ENCODE results near the gene ELF3.

Gene ELF3

DNA sequence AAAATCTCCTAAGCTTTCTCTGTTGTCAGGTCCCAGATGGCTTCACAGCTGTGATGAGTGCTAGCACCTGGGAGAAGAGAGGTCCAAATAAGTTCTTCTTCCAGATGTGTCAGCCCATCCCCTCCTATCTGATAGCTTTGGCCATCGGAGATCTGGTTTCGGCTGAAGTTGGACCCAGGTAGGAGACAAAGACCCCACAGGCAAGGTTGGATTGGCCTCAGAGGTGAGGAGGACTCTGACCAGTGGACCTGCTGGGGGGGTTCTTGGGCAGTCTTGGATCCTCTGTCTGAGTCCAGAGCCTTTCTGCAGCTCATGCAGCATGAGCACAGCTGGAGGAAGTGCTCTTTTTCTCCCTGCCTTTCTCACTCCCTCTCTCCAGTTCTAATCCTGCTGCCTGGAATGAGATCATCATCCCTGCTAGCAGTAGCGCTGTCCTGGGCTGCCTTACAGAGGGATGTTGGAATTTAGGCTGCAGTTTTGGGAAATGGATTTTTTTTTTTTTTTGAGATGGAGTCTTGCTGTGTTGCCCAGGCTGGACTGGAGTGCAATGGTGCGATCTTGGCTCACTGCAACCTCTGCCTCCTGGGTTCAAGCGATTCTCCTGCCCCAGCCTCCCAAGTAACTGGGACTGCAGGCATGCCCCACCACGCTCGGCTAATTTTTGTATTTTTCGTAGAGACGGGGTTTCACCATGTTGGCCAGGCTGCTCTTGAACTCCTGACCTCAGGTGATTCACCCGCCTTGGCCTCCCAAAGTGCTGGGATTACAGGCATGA is 20.8 kb upstream of the ELF3 start:
- Histone ChIP-seq H3K4me1 (ENCODE audit: insufficient read depth, low read length) (no peaks in the 10 kb centered on the region), H3K36me3 (ENCODE audit: insufficient read depth, low read length) (peaks cover 52% of the 10 kb centered on the region), H3K4me3 (ENCODE audit: low read length) (no peak overlapping the region), H2AFZ (ENCODE audit: low read depth, low read length) (no peak overlapping the region), H3K9me3 (ENCODE audit: low read length) (no peaks in the 10 kb centered on the region), H3K27me3 (ENCODE audit: insufficient read depth, low read length) (no peaks in the 10 kb centered on the region)

DNA sequence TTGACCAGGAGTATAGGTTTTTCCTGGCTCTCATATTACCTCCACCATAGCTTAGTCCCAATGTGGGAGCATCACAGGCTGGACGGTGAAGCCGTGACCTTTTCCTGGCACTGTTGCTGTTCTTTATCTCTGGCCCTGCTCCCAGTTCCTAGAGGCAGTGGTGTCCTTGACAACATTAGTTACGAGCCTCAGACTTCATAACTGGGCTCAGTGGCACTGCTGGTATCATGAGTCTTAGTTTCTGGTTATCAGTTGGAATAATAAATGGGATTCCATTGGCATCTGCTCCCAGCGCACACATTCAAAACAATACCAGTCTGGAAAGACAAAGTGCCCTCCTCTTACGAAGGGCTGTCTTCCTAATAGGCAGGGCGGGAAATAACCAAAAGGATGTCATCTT is 20.0 kb upstream of the ELF3 start:
- Histone ChIP-seq H3K4me3 (ENCODE audit: low read length) (no peak overlapping the region), H3K36me3 (ENCODE audit: insufficient read depth, low read length) (peaks cover 59% of the 10 kb centered on the region), H2AFZ (ENCODE audit: low read depth, low read length) (no peak overlapping the region), H3K27me3 (ENCODE audit: insufficient read depth, low read length) (no peaks in the 10 kb centered on the region), H3K4me1 (ENCODE audit: insufficient read depth, low read length) (no peaks in the 10 kb centered on the region), H3K9me3 (ENCODE audit: low read length) (no peaks in the 10 kb centered on the region)

DNA sequence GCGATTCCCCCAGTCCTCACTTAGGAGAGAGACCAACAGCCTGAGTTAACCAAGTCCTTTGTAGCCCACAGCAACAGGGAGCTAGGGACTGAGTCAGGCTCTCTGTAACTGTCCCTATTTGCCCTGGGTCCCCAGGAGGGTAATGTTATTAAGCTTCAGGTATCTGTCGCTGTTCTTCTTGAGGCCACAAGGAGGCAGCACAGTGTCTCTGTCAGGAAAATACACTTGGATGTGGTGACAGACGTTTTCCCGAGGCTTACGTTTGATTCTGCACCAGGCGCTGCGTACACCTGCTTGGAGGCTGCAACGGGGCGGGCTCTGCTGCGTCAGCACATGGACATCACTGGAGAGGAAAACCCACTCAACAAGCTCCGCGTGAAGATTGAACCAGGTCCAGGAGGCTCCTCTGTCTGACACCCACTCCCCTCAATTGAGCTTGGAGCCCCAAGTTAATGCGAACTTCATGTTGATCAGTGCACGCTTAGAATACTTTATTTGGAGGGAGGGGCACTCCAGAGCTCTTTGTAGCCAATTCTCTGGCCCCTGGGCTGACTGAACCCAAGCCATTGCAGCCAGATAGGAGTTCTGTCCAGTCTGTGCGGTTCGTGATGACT is 10.7 kb upstream of the ELF3 start:
- Histone ChIP-seq H3K4me1 (ENCODE audit: insufficient read depth, low read length) (no peaks in the 10 kb centered on the region), H3K4me3 (ENCODE audit: low read length) (no peak overlapping the region), H2AFZ (ENCODE audit: low read depth, low read length) (no peak overlapping the region), H3K36me3 (ENCODE audit: insufficient read depth, low read length) (peaks cover 60% of the 10 kb centered on the region), H3K9me3 (ENCODE audit: low read length) (no peaks in the 10 kb centered on the region), H3K27me3 (ENCODE audit: insufficient read depth, low read length) (no peaks in the 10 kb centered on the region)

DNA sequence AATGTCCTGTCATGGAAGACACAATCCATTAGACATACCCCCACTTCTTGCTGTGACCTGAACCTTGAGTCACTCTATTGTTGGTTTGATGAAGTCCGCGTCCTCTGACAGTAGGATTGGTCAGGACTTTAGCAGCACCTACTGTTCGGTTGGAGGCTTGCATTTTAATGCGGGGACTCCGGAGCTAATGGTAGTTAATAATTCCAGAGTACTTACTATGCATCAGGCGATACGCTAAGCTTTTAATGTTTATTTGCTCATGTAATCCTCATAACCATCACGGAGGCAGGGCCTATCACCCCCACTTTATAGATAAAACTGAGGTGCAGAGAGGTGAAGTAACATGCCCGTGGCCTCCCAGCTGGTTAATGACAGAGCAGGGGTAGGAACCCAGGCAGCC is 7.9 kb upstream of the ELF3 start:
- Histone ChIP-seq H3K4me3 (ENCODE audit: low read length) (no peak overlapping the region), H3K36me3 (ENCODE audit: insufficient read depth, low read length) (peaks cover 52% of the 10 kb centered on the region), H3K9me3 (ENCODE audit: low read length) (no peaks in the 10 kb centered on the region), H3K27me3 (ENCODE audit: insufficient read depth, low read length) (no peaks in the 10 kb centered on the region), H2AFZ (ENCODE audit: low read depth, low read length) (no peak overlapping the region), H3K4me1 (ENCODE audit: insufficient read depth, low read length) (no peaks in the 10 kb centered on the region)

DNA sequence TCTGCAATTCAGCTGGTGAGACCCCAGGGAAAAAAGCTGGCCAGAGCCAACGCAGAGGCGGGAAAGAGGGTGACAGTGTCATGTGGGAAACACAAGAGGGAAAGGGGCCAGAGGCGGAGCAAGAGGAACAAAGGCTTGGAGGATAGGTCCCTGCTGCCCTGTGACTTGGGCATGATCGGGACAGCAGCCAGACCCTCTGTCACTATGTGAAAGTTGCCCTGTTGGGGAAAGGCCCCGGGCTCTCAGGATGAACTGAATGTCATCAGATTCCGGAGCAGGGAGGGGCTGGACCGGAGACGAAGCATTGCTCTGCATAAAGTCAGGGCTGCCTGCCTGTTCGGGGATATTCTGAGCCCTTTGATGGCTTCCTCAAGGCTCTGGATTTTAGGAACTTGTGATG is 5.7 kb upstream of the ELF3 start:
- H3K4me3 ChIP-seq (ENCODE audit: low read length): no peak overlapping the region
- peaks cover 52% of the 10 kb centered on the region for H3K36me3 ChIP-seq (ENCODE audit: insufficient read depth, low read length)
- H3K4me1 ChIP-seq (ENCODE audit: insufficient read depth, low read length): peaks cover under 1% of the 10 kb centered on the region
- no peaks in the 10 kb centered on the region for H3K27me3 ChIP-seq (ENCODE audit: insufficient read depth, low read length)
- H2AFZ ChIP-seq (ENCODE audit: low read depth, low read length): no peak overlapping the region
- H3K9me3 ChIP-seq (ENCODE audit: low read length): no peaks in the 10 kb centered on the region

DNA sequence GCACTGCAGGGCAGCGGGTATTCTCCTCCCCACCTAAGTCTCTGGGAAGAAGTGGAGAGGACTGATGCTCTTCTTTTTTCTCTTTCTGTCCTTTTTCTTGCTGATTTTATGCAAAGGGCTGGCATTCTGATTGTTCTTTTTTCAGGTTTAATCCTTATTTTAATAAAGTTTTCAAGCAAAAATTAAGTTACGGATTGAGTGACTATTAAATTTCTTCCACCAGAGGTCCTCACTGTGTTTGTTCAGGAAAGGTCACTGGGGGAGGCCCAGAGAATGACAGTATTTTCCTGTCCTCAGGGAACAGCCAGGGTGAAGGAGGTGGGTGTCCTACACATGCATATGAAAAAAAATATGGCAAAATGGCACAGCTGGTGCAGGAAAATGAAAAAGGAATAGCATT is 4.4 kb upstream of the ELF3 start:
- Histone ChIP-seq H3K27me3 (ENCODE audit: insufficient read depth, low read length) (no peaks in the 10 kb centered on the region), H3K4me3 (ENCODE audit: low read length) (no peak overlapping the region), H3K36me3 (ENCODE audit: insufficient read depth, low read length) (peaks cover 42% of the 10 kb centered on the region), H3K4me1 (ENCODE audit: insufficient read depth, low read length) (peaks cover 9% of the 10 kb centered on the region), H3K9me3 (ENCODE audit: low read length) (no peaks in the 10 kb centered on the region), H2AFZ (ENCODE audit: low read depth, low read length) (no peak overlapping the region)

DNA sequence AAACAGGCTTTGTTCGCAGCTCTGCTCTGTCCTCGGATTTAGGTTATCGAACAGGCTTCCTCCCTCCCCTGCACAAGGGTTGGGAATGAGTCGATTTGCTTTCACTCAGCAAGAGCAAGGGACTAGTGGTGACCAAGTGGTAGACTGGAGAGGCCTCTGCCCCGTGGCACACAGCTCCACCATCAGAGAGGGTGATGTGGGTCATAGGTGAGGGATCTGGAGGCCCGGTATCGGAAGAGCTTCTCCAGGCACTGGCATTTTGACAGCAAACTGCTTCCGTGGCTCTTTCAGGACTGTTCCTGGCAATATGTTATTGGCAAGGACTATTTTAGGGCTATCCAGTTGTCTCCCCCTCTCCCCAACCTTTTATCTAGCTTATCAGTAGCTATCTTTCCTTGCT is 3.1 kb upstream of the ELF3 start:
- peaks cover 9% of the 10 kb centered on the region for H3K4me1 ChIP-seq (ENCODE audit: insufficient read depth, low read length)
- H3K27me3 ChIP-seq (ENCODE audit: insufficient read depth, low read length): peaks cover 4% of the 10 kb centered on the region
- H3K4me3 ChIP-seq (ENCODE audit: low read length): no peak overlapping the region
- peaks cover 33% of the 10 kb centered on the region for H3K36me3 ChIP-seq (ENCODE audit: insufficient read depth, low read length)
- no peaks in the 10 kb centered on the region for H3K9me3 ChIP-seq (ENCODE audit: low read length)
- H2AFZ ChIP-seq (ENCODE audit: low read depth, low read length): no peak overlapping the region

DNA sequence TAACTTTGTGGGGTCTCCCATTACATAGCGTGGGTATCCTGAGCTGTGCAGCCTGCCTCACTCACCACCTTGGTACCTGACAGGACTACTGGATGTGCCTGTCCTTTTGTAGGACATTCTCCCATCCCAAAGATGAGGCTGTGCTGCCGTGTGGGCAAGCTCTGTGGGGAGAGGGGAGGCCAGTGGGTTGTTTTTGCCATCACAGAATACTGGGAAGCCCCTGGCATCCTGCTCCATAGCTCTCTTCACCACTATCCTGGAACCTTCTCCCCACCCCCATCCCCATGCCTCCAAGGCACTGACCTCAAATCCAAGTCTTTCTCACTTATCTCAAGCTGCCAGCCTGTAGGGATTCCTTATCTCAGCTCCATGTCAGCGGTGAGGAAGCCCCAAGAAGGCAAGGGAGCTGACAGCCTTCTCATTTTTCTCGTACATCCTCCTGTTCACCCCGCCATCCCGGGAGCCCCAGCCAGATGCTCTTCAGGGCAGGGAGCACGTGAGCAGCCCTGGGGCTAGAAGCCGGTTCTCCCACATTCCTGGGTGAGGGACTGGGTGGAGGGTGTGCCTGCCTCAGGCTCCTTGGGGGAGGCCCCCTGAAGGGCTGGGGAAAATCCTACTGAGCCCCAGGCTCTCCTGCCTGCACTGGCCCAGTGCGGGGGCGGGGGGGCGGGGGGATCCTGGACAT is 2.4 kb upstream of the ELF3 start:
- Histone ChIP-seq H3K36me3 (ENCODE audit: insufficient read depth, low read length) (peaks cover 29% of the 10 kb centered on the region), H3K4me3 (ENCODE audit: low read length) (no peak overlapping the region), H3K27me3 (ENCODE audit: insufficient read depth, low read length) (peaks cover 4% of the 10 kb centered on the region), H3K9me3 (ENCODE audit: low read length) (no peaks in the 10 kb centered on the region), H3K4me1 (ENCODE audit: insufficient read depth, low read length) (peaks cover 9% of the 10 kb centered on the region), H2AFZ (ENCODE audit: low read depth, low read length) (no peak overlapping the region)

DNA sequence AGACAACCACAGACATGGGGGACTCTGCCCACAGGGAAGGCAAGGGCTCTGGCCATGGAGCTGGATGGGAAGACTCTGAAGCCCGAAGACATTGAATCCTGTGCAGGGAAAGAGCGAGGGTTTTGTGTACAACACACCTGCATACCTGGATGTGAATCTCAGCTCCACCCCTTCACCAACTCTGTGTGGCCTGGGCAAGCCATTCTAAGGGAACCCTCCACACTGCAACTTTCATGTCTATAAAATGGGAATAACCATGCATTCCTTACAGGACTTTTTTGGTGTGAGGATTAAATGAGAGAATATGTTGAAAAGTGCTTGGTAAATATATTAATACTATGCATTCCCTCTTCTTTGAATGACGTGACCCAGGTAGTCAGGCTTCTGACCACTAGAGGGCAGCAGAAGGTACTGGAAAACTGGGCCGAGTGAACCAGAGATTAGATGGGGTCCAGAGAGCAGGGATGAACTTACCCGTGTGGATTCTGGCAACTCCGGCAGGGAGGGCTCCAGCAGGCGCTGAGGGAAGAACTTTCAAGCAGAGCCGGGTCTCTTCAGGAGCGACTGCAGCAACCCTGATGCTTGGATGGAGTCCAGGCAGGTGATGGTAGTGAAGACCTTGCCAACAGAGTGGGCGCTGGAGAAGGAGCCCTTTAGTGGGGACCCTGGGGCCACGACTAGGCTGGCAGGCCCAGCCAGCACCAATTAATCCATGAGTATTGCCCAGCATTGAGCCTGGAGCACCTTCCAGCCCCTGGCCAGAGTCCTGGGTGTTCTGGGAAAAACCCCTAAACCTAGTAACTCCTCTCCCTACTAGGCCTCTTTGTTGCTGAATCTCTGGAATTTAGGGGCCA is 834 bp upstream of the ELF3 start:
- Histone ChIP-seq H3K27me3 (ENCODE audit: insufficient read depth, low read length) (peaks cover 4% of the 10 kb centered on the region), H3K4me1 (ENCODE audit: insufficient read depth, low read length) (peaks cover 9% of the 10 kb centered on the region), H3K36me3 (ENCODE audit: insufficient read depth, low read length) (peaks cover 16% of the 10 kb centered on the region), H3K9me3 (ENCODE audit: low read length) (no peaks in the 10 kb centered on the region), H3K4me3 (ENCODE audit: low read length) (no peak overlapping the region), H2AFZ (ENCODE audit: low read depth, low read length) (no peak overlapping the region)

DNA sequence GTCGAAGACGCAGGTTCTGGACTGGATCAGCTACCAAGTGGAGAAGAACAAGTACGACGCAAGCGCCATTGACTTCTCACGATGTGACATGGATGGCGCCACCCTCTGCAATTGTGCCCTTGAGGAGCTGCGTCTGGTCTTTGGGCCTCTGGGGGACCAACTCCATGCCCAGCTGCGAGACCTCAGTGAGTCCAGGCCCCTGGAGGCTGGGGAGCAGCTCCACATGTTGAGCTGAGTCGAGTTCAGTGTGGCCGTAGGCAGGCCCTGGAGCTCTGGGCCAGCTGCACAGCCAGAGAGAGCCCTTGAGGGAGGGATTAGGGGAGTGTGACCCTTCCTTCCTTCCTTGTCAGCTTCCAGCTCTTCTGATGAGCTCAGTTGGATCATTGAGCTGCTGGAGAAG is 1.6 kb downstream of the ELF3 start:
- no peaks in the 10 kb centered on the region for H3K36me3 ChIP-seq (ENCODE audit: insufficient read depth, low read length)
- H3K9me3 ChIP-seq (ENCODE audit: low read length): no peaks in the 10 kb centered on the region
- H3K4me1 ChIP-seq (ENCODE audit: insufficient read depth, low read length): peaks cover 9% of the 10 kb centered on the region
- H3K4me3 ChIP-seq (ENCODE audit: low read length): no peak overlapping the region
- H2AFZ ChIP-seq (ENCODE audit: low read depth, low read length): no peak overlapping the region
- H3K27me3 ChIP-seq (ENCODE audit: insufficient read depth, low read length): peaks cover 4% of the 10 kb centered on the region

DNA sequence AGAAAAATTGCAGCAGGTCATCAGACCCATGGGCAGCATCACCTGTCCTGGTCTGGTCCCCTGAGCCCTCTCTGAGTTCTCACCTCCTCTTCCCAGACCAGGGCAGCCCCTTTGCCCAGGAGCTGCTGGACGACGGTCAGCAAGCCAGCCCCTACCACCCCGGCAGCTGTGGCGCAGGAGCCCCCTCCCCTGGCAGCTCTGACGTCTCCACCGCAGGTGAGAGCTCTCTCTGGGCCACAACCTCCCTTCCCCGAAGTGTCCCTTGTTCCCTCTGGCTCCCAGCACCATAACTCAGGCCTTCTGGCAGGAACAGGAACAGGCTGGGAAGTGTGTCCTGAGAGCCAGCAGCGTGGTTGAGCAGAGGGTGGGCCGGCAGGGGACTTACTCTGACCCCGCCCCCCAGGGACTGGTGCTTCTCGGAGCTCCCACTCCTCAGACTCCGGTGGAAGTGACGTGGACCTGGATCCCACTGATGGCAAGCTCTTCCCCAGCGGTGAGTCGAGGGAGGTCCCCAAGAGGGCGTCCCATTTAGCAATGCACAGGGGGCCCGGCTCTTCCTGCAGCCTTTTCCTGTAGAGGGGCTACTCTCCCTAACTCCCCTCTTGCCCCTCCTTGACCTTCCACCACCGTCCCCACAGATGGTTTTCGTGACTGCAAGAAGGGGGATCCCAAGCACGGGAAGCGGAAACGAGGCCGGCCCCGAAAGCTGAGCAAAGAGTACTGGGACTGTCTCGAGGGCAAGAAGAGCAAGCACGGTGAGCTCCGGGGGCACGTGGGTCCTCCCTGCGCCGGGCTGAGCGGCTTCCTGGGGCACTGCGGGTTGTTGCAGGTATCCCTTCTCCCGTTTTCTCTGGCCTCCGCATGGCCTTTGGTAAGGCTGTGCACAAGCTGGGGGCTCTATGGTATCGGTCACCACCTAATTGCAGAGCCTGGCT is 2.4 kb downstream of the ELF3 start:
- H3K27me3 ChIP-seq (ENCODE audit: insufficient read depth, low read length): peaks cover 4% of the 10 kb centered on the region
- H2AFZ ChIP-seq (ENCODE audit: low read depth, low read length): no peak overlapping the region
- H3K4me1 ChIP-seq (ENCODE audit: insufficient read depth, low read length): peaks cover 9% of the 10 kb centered on the region
- no peaks in the 10 kb centered on the region for H3K9me3 ChIP-seq (ENCODE audit: low read length)
- H3K36me3 ChIP-seq (ENCODE audit: insufficient read depth, low read length): no peaks in the 10 kb centered on the region
- no peak overlapping the region for H3K4me3 ChIP-seq (ENCODE audit: low read length)

DNA sequence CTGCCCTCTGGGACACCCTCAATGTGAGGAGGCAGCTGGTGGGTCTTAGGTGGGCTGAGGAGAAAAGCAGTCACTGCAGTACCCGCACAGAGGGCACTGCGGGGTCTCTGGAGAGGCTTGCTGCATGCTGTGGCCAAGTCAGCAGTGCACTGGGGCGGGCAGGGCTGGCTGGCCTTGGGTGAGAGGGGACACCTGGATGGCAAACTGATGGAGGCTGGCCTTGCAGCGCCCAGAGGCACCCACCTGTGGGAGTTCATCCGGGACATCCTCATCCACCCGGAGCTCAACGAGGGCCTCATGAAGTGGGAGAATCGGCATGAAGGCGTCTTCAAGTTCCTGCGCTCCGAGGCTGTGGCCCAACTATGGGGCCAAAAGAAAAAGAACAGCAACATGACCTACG is 3.2 kb downstream of the ELF3 start:
- Histone ChIP-seq H2AFZ (ENCODE audit: low read depth, low read length) (no peak overlapping the region), H3K9me3 (ENCODE audit: low read length) (no peaks in the 10 kb centered on the region), H3K4me1 (ENCODE audit: insufficient read depth, low read length) (peaks cover 9% of the 10 kb centered on the region), H3K4me3 (ENCODE audit: low read length) (no peak overlapping the region), H3K27me3 (ENCODE audit: insufficient read depth, low read length) (peaks cover 4% of the 10 kb centered on the region), H3K36me3 (ENCODE audit: insufficient read depth, low read length) (no peaks in the 10 kb centered on the region)
